ENCODE data around the gene TPM2. TPM values are rescaled to one million over a fixed set of nuclear protein-coding genes. Genes with fewer than 3 reads are reported as not detected.
A peak's percentile ranks its signal among the peaks of the same experiment; 100 is the strongest.

Gene TPM2
- total RNA-seq, 1 donor = 911 TPM

GRCh38 chr9:35736201-35736633 is 46.5 kb upstream of the TPM2 start:
- H3K4me2 ChIP-seq (ENCODE audit: insufficient read depth, low read length) = no peak overlapping the region
- H3K4me3 ChIP-seq (ENCODE audit: insufficient read depth, low read length) = no peak overlapping the region
- no peak overlapping the region for H3K27ac ChIP-seq (ENCODE audit: low read depth, low read length)
- peaks cover 21% of the 10 kb centered on the region for H4K20me1 ChIP-seq (ENCODE audit: insufficient read depth, low read length)
- peaks cover 20% of the 10 kb centered on the region for H3K4me1 ChIP-seq (ENCODE audit: insufficient read depth, low read length)
- no peak overlapping the region for H2AFZ ChIP-seq (ENCODE audit: low read length)
- peaks cover 64% of the 10 kb centered on the region for H3K36me3 ChIP-seq (ENCODE audit: insufficient read depth, low read length)
- no peaks in the 10 kb centered on the region for H3K9me3 ChIP-seq (ENCODE audit: low read depth, low read length)
- TF ChIP-seq CTCF (IDR thresholded peaks at IDR 0.05; ENCODE audit: extremely low read depth, low read depth, low read length) = peak; percentile 91
- H3K79me2 ChIP-seq (ENCODE audit: insufficient read depth, low read length) = peaks cover 38% of the 10 kb centered on the region
- peak; percentile 96 for DNase-seq (ENCODE audit: insufficient read length, low spot score, missing footprints)
- no peaks in the 10 kb centered on the region for H3K27me3 ChIP-seq (ENCODE audit: insufficient read depth, low read length)

- DNase-seq (ENCODE audit: insufficient read length, low spot score, missing footprints) = no peak
- Histone ChIP-seq H2AFZ (ENCODE audit: low read length) (no peak overlapping the region), H3K4me2 (ENCODE audit: insufficient read depth, low read length) (peak overlapping the region; percentile 91), H4K20me1 (ENCODE audit: insufficient read depth, low read length) (peaks cover 28% of the 10 kb centered on the region), H3K27me3 (ENCODE audit: insufficient read depth, low read length) (no peaks in the 10 kb centered on the region), H3K4me3 (ENCODE audit: insufficient read depth, low read length) (no peak overlapping the region), H3K79me2 (ENCODE audit: insufficient read depth, low read length) (peaks cover 59% of the 10 kb centered on the region), H3K4me1 (ENCODE audit: insufficient read depth, low read length) (peaks cover 40% of the 10 kb centered on the region), H3K27ac (ENCODE audit: low read depth, low read length) (peak overlapping the region; percentile 87), H3K9me3 (ENCODE audit: low read depth, low read length) (no peaks in the 10 kb centered on the region), H3K36me3 (ENCODE audit: insufficient read depth, low read length) (peaks cover 50% of the 10 kb centered on the region)
- TF ChIP-seq CTCF (IDR thresholded peaks at IDR 0.05; ENCODE audit: extremely low read depth, low read depth, low read length) = no peak
Observed at GRCh38 chr9:35734096-35734495, 44.4 kb upstream of the TPM2 start.

GRCh38 chr9:35732800-35733541 is 43.2 kb upstream of the TPM2 start:
- Histone ChIP-seq H3K36me3 (ENCODE audit: insufficient read depth, low read length) (peaks cover 39% of the 10 kb centered on the region), H3K9me3 (ENCODE audit: low read depth, low read length) (no peaks in the 10 kb centered on the region), H4K20me1 (ENCODE audit: insufficient read depth, low read length) (peaks cover 32% of the 10 kb centered on the region), H3K79me2 (ENCODE audit: insufficient read depth, low read length) (peaks cover 65% of the 10 kb centered on the region), H3K4me1 (ENCODE audit: insufficient read depth, low read length) (peaks cover 51% of the 10 kb centered on the region), H3K27me3 (ENCODE audit: insufficient read depth, low read length) (no peaks in the 10 kb centered on the region), H3K27ac (ENCODE audit: low read depth, low read length) (peak overlapping the region; percentile 87), H3K4me3 (ENCODE audit: insufficient read depth, low read length) (peak overlapping the region; percentile 90), H2AFZ (ENCODE audit: low read length) (peak overlapping the region; percentile 86), H3K4me2 (ENCODE audit: insufficient read depth, low read length) (peak overlapping the region; percentile 91)
- DNase-seq (ENCODE audit: insufficient read length, low spot score, missing footprints) = peak; percentile 96
- TF ChIP-seq CTCF (IDR thresholded peaks at IDR 0.05; ENCODE audit: extremely low read depth, low read depth, low read length) = peak; percentile 15

- Histone ChIP-seq H4K20me1 (ENCODE audit: insufficient read depth, low read length) (peaks cover 30% of the 10 kb centered on the region), H3K79me2 (ENCODE audit: insufficient read depth, low read length) (peaks cover 71% of the 10 kb centered on the region), H3K4me3 (ENCODE audit: insufficient read depth, low read length) (peak within 1 kb of the TSS; percentile 90), H2AFZ (ENCODE audit: low read length) (peak within 1 kb of the TSS; percentile 86), H3K27ac (ENCODE audit: low read depth, low read length) (peak within 1 kb of the TSS; percentile 87), H3K36me3 (ENCODE audit: insufficient read depth, low read length) (peaks cover 32% of the 10 kb centered on the region), H3K4me1 (ENCODE audit: insufficient read depth, low read length) (peaks cover 58% of the 10 kb centered on the region), H3K9me3 (ENCODE audit: low read depth, low read length) (no peaks in the 10 kb centered on the region), H3K27me3 (ENCODE audit: insufficient read depth, low read length) (no peaks in the 10 kb centered on the region), H3K4me2 (ENCODE audit: insufficient read depth, low read length) (peak within 1 kb of the TSS; percentile 92)
- DNase-seq (ENCODE audit: insufficient read length, low spot score, missing footprints) = peak; percentile 99
- peak; percentile 7 for TF ChIP-seq CTCF (IDR thresholded peaks at IDR 0.05; ENCODE audit: extremely low read depth, low read depth, low read length)
Observed at GRCh38 chr9:35732185-35732799, 42.6 kb upstream of the TPM2 start, which contains the start of the genes CREB3 and TLN1. CREB3 (plus strand) TSS chr9:35732666; CDS start chr9:35732773, 107 bp downstream. TLN1 (minus strand) TSS chr9:35732195; CDS start chr9:35725694, 6,501 bp downstream.
